NOMO-1 (cell line): Measurements from ENCODE around the gene BACE2.

Source experiments
- DNase-seq, 2 experiments: peaks; one replicate each; lab custom pipeline; 2025; ENCODE audit not compliant: unreplicated experiment in 2 of 2; lab: John Stamatoyannopoulos, UW

The BACE2 gene

DNA sequence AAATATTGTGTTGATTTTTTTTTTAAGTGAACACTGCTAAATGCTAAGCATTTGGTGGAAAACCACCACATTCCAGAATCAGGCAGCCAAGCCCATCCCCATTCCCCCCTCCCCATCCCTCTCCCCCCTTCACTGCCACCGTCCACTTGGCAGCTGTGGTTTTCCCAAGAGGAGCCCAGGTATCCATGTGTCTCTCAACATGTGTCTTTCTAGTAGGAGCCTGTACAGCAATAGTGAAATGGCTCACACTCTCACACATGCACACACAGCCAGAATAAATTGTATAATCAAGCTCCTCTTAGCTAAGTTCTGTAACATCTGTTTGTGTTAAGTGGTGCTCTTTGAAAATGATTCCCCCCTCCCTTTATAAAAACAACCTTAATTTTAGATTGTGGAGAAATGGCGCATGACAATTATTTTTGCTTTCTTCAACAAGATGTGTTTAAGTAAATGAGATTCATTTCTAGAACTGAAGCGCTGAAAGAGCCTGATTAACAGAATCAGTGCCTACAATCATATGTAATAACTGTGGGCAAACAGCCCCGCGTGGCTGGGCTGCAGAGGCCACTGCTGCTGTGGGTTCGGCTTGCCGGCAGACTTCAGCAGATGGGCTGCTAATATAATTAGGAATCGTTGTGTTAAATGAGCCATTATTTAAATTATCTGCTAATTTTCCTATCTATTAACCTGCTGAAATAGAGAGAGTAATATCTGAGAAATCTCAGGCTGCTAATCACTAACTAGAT, 43.3 kb downstream of the BACE2 start:
- DNase-seq = no peak

GRCh38 chr21:41213021-41213420, 45.1 kb downstream of the BACE2 start:
- no peak for DNase-seq

DNA sequence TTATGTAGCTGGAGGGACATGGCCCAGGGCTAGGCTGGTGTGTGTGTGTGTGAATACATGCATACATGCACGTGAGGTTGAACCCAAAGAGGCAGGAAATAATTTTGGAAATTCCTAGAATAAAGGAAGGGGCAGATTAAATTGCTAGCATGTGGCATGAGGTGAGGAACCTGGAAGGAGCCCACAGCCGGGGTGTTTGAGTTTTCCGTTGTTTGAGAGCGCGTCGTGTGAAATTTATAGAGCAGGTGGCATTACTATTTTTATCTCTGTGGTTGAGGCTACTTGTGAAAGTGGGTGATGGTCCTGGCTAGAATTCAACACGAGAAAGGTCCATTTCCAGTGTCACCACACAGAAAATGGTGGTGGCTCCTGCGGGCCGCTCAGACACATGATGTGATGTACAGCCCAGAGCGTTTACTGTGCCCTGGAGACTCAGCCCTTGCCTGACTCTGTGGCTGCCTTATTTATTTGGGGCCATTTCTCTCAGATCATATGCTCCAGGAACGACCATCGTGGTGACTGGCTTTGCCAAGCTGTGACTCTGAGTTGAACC, 48.0 kb downstream of the BACE2 start:
- no peak for DNase-seq

GRCh38 chr21:41216486-41216885, 48.5 kb downstream of the BACE2 start:
- peak in 1 of 2 experiments; percentile 27 for DNase-seq

- DNase-seq = no peak
Observed at GRCh38 chr21:41217671-41218385, 49.9 kb downstream of the BACE2 start.

- DNase-seq = no peak
Observed at GRCh38 chr21:41219498-41220207, 51.7 kb downstream of the BACE2 start.

GRCh38 chr21:41220208-41220733, 52.3 kb downstream of the BACE2 start:
- no peak for DNase-seq

GRCh38 chr21:41222247-41223068, 54.5 kb downstream of the BACE2 start:
- DNase-seq = no peak

GRCh38 chr21:41226853-41227252, 58.9 kb downstream of the BACE2 start:
- no peak for DNase-seq

DNA sequence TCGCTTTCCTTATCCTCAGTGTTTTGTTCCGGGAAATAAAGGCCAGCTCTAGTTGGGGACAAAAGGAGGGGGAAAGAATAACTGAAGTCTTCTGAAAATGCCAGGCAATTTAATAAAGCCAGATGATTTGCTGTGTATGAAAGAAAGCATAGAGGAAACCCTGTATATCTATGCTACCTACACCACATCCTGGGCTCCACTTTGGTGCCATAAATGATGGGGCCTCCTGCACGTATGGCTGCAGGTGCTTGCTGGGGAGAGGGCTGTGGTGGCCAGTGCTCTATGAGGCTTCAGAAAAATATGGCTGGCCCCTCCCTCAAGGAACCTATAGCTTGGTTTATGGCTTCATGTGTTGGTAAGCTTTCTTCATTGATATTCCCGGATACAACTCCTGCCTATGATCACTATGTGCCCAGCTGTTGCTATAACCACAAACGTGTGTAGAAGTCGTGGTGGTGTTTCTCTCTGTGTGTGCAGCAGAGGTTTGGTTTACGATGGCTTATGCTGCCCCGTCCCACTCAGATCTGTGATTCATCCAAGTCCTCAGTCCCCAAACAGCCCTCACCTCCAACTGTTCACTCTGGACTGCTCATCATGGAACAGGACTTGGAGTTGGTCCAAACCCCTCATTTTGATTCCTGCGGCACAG, 59.5 kb downstream of the BACE2 start:
- DNase-seq = no peak

DNA sequence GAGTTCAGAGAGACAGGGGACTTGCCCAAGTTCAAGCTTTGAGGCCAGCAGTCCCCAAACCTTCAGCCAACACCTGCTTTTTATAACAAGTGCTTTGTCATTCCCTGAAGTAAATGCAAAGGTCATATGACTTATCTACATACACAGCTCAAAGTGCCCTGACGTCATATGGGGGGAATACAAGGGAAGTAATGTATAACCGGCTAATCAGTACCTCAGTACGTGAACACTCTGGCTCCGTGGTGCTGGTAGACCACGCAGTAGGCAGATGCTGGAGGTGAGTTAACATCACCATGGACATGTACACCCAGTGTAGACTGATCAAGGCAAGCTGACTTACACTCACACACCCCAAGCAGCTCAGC, 60.0 kb downstream of the BACE2 start:
- DNase-seq = no peak

DNA sequence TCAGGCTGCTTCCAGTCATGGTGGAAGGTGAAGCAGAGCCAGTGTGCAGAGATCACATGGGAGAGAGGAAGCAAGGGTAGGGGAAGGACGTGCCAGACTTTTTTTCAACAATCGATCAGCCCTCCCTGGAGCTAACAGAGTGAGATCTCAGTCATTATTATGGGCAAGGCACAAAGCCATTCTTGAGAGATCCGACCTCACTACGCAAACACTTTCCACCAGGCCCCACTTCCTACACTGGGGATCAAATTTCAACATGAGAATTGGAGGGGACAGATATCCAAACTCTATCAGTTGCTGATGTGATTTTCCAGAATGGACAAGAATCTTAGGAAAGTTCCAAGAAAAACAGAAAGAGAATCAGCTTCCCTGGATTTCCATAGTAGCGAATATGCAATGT, 60.5 kb downstream of the BACE2 start:
- no peak for DNase-seq

- DNase-seq = no peak
Observed at GRCh38 chr21:41228958-41229357, 61.0 kb downstream of the BACE2 start.

- no peak for DNase-seq
Observed at GRCh38 chr21:41229509-41230248, 61.7 kb downstream of the BACE2 start.

- no peak for DNase-seq
Observed at GRCh38 chr21:41230497-41230896, 62.5 kb downstream of the BACE2 start.

DNA sequence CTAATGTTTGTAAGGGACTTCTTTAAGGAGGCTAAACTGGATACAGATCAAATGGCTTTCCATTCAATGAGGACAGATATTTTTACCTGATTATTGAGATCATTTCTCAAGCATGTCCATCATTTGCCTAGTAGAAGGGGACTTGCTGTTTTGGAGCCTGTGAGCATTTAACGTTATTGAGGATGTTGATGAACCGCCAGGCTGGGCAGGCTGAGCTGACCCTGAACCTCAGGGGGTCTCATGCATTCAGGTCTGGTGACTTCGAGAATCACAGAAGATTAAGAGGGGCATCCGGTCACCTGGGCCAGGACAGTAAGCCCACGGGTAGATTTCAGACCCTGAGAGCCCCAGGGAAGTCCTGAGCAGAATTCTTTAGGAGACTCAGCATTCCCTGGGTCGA, 63.1 kb downstream of the BACE2 start:
- no peak for DNase-seq

- DNase-seq = peak; percentile 52 to 66
Observed at GRCh38 chr21:41232013-41232412, 64.1 kb downstream of the BACE2 start.

DNA sequence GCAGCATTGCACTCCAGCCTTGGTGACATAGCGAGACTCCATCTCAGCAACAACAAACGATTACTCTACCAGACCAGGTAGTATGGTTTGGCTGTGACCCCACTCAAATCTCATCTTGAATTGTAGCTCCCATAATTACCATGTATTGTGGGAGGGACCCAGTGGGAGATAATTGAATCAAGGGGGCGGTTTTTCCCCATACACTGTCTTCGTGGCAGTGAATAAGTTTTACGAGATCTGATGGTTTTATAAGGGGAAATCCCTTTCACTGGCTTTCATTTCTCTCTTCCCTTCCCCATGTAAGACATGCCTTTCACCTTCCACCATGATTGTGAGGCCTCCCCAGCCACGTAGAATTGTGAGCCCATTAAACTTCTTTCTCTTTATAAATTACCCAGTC, 66.0 kb downstream of the BACE2 start:
- no peak for DNase-seq

- DNase-seq = no peak
Observed at GRCh38 chr21:41234569-41234968, 66.6 kb downstream of the BACE2 start.
